Testis (tissue), 5 donors: ENCODE data around the gene FGF11. TPM values are rescaled to one million over a fixed set of nuclear protein-coding genes. Genes with fewer than 3 reads are reported as not detected.
A peak's percentile ranks its signal among the peaks of the same experiment; 100 is the strongest.

ENCODE experiments used
- DNase-seq: peaks from one replicate; pipeline ENCODE4 v3.0.0-alpha.2; 2019
- H3K27ac ChIP-seq, 2 donors: fragments of 200-600 bp; sonication (generic); one replicate each; pipeline ENCODE4 v1.5.1; 2019
- H3K27me3 ChIP-seq: fragments of 200-600 bp; sonication (generic); one replicate; pipeline ENCODE4 v1.5.1; 2019
- H3K36me3 ChIP-seq: fragments of 200-600 bp; sonication (generic); one replicate; pipeline ENCODE4 v1.5.1; 2017; ENCODE audit warnings: low read depth; ENCODE audit errors: missing control alignments
- H3K4me1 ChIP-seq: fragments of 200-600 bp; sonication (generic); one replicate; pipeline ENCODE4 v1.5.1; 2019
- H3K4me3 ChIP-seq, 2 donors: fragments of 200-600 bp; sonication (generic); one replicate each; pipeline ENCODE4 v1.5.1; 2017 to 2019
- H3K9me3 ChIP-seq: fragments of 200-600 bp; sonication (generic); one replicate; pipeline ENCODE4 v1.5.1; 2017
- POLR2A ChIP-seq: fragments of 450-650 bp; IDR thresholded peaks from one replicate; pipeline ENCODE4 v1.6.1; 2017; ENCODE audit warnings: antibody characterized with exemption, mild to moderate bottlenecking, moderate library complexity
- WGBS, 2 donors: methylation state at CpG; one replicate each; pipeline ENCODE4 v1.1.5; 2018; 5-methylcytosine and 5-hydroxymethylcytosine counted together
- intact Hi-C: fragments of 100-400 bp; cut with DNase I; formaldehyde crosslinking; loops from one replicate; pipeline ENCODE4 v1.15.1; 2023; ENCODE audit warnings: low total_unique reads
- long read RNA-seq, 2 donors: transcript quantifications; one replicate each; lab custom pipeline, GENCODE V29; 2026
- polyA plus RNA-seq: library from polyadenylated mRNA; stranded (reverse); fragments of 350-450 nt; fragmentation: Illumina TruSeq; extraction: RNeasy Lipid Tissue Mini Kit (QIAGEN cat#74804); gene quantifications from one replicate; pipeline ENCODE4 v1.2.3, GENCODE V29; 2014; ENCODE audit warnings: low read depth, low replicate concordance; ENCODE audit not compliant: insufficient read depth
- total RNA-seq, 2 donors: library from RNA; depleted of rRNA; stranded (reverse); fragments of >200 nt; gene quantifications; one replicate each; pipeline ENCODE4 v1.2.3, GENCODE V29; 2016
- TF ChIP-seq, protein P1 (sequence below), 3 experiments: fragments of 450-650 bp in 2 of 3; fragments of 200-600 bp in 1 of 3; sonication (generic) in 1 of 3; IDR thresholded peaks; one replicate each; pipeline ENCODE4 v1.5.1; 2016 to 2019; ENCODE audit warnings: antibody characterized with exemption in 3 of 3, mild to moderate bottlenecking in 2 of 3, moderate library complexity in 1 of 3

Gene FGF11
- 1 to 10 TPM; 3.2 to 4.2 TPM for total RNA-seq
- 4.6 TPM for polyA plus RNA-seq
- long read RNA-seq, donor 1, partial matches to known transcripts: 0 of 3 reads
- long read RNA-seq, donor 1, other reads (novel, unspliced or antisense): 0 of 3 reads
- long read RNA-seq, donor 2, partial matches to known transcripts: 0 of 1 reads
- long read RNA-seq, donor 2, other reads (novel, unspliced or antisense): 0 of 1 reads

GRCh38 chr17:7439462-7440112 lies at the start of gene FGF11:
FGF11 (plus strand) TSS chr17:7439512; CDS start chr17:7439621, 109 bp downstream.
- H3K4me1 ChIP-seq: peaks cover 22% of the 10 kb centered on the region
- no peaks in the 10 kb centered on the region for H3K9me3 ChIP-seq
- no peak within 1 kb of the TSS for H3K27ac ChIP-seq
- DNase-seq: no peak
- WGBS, 2 donors: 0 to 2% methylated on average over 9 to 34 of the region's 50 CpGs
- TF ChIP-seq, protein P1, sequence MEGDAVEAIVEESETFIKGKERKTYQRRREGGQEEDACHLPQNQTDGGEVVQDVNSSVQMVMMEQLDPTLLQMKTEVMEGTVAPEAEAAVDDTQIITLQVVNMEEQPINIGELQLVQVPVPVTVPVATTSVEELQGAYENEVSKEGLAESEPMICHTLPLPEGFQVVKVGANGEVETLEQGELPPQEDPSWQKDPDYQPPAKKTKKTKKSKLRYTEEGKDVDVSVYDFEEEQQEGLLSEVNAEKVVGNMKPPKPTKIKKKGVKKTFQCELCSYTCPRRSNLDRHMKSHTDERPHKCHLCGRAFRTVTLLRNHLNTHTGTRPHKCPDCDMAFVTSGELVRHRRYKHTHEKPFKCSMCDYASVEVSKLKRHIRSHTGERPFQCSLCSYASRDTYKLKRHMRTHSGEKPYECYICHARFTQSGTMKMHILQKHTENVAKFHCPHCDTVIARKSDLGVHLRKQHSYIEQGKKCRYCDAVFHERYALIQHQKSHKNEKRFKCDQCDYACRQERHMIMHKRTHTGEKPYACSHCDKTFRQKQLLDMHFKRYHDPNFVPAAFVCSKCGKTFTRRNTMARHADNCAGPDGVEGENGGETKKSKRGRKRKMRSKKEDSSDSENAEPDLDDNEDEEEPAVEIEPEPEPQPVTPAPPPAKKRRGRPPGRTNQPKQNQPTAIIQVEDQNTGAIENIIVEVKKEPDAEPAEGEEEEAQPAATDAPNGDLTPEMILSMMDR (IDR thresholded peaks at IDR 0.05): no peak
- TF ChIP-seq POLR2A: no peak
- H3K36me3 ChIP-seq: no peaks in the 10 kb centered on the region
- no peaks in the 10 kb centered on the region for H3K27me3 ChIP-seq
- intact Hi-C loops: no loop called here
- peak within 1 kb of the TSS; percentile 19 to 37 for H3K4me3 ChIP-seq

DNA sequence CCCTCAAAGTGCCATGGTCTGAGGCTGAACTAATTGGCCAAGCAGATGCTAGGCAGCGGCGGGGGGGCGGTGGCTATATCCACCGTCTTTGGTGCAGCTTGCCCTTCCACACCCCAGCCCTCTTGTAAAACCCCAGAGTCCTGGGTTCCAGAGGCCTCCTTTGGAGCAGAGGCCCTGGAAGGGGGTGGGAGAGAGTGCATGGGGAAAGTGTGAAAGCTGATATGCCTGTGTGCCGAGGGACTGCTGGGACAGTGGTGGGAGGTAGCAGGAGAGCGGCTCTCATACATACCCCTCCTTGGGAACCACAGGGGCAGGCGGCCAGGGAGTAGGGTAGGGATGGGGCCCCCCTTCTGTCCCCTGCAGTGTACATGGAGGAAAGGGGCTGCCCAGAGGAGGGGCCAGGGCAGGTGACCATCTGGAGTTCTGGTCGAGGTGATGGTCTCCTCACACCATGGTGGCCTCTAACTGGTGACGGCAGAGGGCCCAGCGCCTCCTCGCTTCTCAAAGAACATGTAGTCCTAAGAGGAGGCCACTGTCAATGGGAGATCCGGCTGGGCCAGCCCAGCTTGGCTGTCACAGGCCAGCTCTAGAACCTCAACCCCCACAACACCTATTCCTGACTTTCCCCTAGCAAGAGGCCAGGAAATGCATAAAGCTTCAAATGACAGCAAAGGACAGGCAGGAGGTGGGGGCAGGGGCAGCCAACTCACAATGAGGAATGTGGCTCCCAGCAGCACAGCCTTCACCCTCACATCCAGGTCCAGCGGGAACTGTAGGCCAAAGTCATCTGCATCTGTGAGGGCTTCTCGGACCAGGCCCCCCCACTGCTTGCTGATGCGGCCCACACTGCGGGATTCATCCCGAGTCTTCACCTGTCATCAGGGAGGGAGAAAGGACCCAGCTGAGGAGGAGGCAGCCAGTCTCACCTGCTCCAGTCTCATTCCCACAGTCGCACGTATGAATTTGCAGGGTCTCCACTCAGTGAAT lies 49.1 kb upstream of the FGF11 start:
- 83 to 85% methylated on average over 11 to 19 of the region's 19 CpGs for WGBS, 2 donors
- Histone ChIP-seq H3K4me1 (peaks cover 13% of the 10 kb centered on the region), H3K36me3 (no peaks in the 10 kb centered on the region), H3K4me3 (no peak overlapping the region), H3K27ac (no peak overlapping the region), H3K9me3 (no peaks in the 10 kb centered on the region), H3K27me3 (no peaks in the 10 kb centered on the region)
- TF ChIP-seq, protein P1 (IDR thresholded peaks at IDR 0.05): no peak
- TF ChIP-seq POLR2A: no peak
- DNase-seq: no peak
- intact Hi-C loops: no loop called here

- TF ChIP-seq, protein P1 (IDR thresholded peaks at IDR 0.05): no peak
- TF ChIP-seq POLR2A: no peak
- Histone ChIP-seq H3K27me3 (no peaks in the 10 kb centered on the region), H3K36me3 (no peaks in the 10 kb centered on the region), H3K4me3 (no peak overlapping the region), H3K9me3 (no peaks in the 10 kb centered on the region), H3K27ac (no peak overlapping the region), H3K4me1 (peaks cover 15% of the 10 kb centered on the region)
- WGBS, 2 donors: 72 to 84% methylated on average over 2 of the region's 2 CpGs
- no peak for DNase-seq
- intact Hi-C loops: no loop called here
These were observed 48.0 kb upstream of the FGF11 start for GRCh38 chr17:7391307-7391706.

GRCh38 chr17:7392696-7393612 lies 46.4 kb upstream of the FGF11 start:
- WGBS, 2 donors: 62 to 68% methylated on average over 14 to 42 of the region's 42 CpGs
- no peak for DNase-seq
- H3K9me3 ChIP-seq: no peaks in the 10 kb centered on the region
- H3K27me3 ChIP-seq: no peaks in the 10 kb centered on the region
- no peaks in the 10 kb centered on the region for H3K36me3 ChIP-seq
- no peak overlapping the region for H3K27ac ChIP-seq
- no peak for TF ChIP-seq POLR2A
- TF ChIP-seq, protein P1 (IDR thresholded peaks at IDR 0.05): no peak
- intact Hi-C loops: no loop called here
- H3K4me3 ChIP-seq: no peak overlapping the region
- H3K4me1 ChIP-seq: peaks cover 15% of the 10 kb centered on the region
